ENCODE data around the gene METRNL.

- TF ChIP-seq, protein P1, sequence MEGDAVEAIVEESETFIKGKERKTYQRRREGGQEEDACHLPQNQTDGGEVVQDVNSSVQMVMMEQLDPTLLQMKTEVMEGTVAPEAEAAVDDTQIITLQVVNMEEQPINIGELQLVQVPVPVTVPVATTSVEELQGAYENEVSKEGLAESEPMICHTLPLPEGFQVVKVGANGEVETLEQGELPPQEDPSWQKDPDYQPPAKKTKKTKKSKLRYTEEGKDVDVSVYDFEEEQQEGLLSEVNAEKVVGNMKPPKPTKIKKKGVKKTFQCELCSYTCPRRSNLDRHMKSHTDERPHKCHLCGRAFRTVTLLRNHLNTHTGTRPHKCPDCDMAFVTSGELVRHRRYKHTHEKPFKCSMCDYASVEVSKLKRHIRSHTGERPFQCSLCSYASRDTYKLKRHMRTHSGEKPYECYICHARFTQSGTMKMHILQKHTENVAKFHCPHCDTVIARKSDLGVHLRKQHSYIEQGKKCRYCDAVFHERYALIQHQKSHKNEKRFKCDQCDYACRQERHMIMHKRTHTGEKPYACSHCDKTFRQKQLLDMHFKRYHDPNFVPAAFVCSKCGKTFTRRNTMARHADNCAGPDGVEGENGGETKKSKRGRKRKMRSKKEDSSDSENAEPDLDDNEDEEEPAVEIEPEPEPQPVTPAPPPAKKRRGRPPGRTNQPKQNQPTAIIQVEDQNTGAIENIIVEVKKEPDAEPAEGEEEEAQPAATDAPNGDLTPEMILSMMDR (IDR thresholded peaks at IDR 0.05; ENCODE audit: low read depth, low read length, poor library complexity, severe bottlenecking), result no peak
- TF ChIP-seq EZH2phosphoT487 (IDR thresholded peaks at IDR 0.05; ENCODE audit: borderline replicate concordance, low read length), result no peak
Observed at GRCh38 chr17:83108709-83109108, 29.3 kb downstream of the METRNL start.
